SU-DHL-6 (cell line): ENCODE data around the gene ATP6V1G2.

ENCODE experiments used
- H2AFZ ChIP-seq: fragments of 200-600 bp; sonication (generic); 2 replicates; pipeline ENCODE4 v1.6.1; 2014; ENCODE audit warnings: low read depth, mild to moderate bottlenecking, moderate library complexity, mixed read lengths, antibody characterized with exemption, low read length; ENCODE audit not compliant: severe bottlenecking
- H3F3A ChIP-seq: fragments of 200-600 bp; shearing (Covaris generic); 2 replicates; pipeline ENCODE4 v1.6.0; 2016; ENCODE audit warnings: antibody characterized with exemption, mild to moderate bottlenecking; ENCODE audit not compliant: insufficient read depth
- H3K27ac ChIP-seq: fragments of 200-600 bp; sonication (generic); 2 replicates; pipeline ENCODE4 v1.5.1; 2016; ENCODE audit warnings: low read depth, mild to moderate bottlenecking, low read length, moderate library complexity, mixed read lengths
- H3K27me3 ChIP-seq: fragments of 200-600 bp; sonication (generic), shearing (Covaris generic); 2 replicates; pipeline ENCODE4 v1.6.0; 2014; ENCODE audit warnings: mild to moderate bottlenecking, low read length
- H3K36me3 ChIP-seq: fragments of 200-600 bp; sonication (generic); 2 replicates; pipeline ENCODE4 v1.6.1; 2014; ENCODE audit warnings: mild to moderate bottlenecking, low read length, mixed read lengths
- H3K4me2 ChIP-seq: fragments of 300-600, 200-600 bp; shearing (Covaris generic), sonication (generic); 2 replicates; pipeline ENCODE4 v1.6.0; 2014; ENCODE audit warnings: low read length, low read depth, mild to moderate bottlenecking; ENCODE audit not compliant: poor library complexity, severe bottlenecking
- H3K4me3 ChIP-seq: fragments of 200-600 bp; sonication (generic); 2 replicates; pipeline ENCODE4 v1.5.1; 2014; ENCODE audit warnings: antibody characterized with exemption, low read length, mild to moderate bottlenecking, mixed read lengths; ENCODE audit not compliant: insufficient read depth, poor library complexity, severe bottlenecking
- H3K79me2 ChIP-seq: fragments of 200-600 bp; sonication (generic); 2 replicates; pipeline ENCODE4 v1.6.1; 2014; ENCODE audit warnings: mild to moderate bottlenecking, low read length, moderate library complexity; ENCODE audit not compliant: insufficient read depth
- H3K9ac ChIP-seq: fragments of 200-600 bp; sonication (generic); 2 replicates; pipeline ENCODE4 v1.7.0; 2014; ENCODE audit warnings: mild to moderate bottlenecking, low read length
- H3K9me2 ChIP-seq: fragments of 200-600 bp; sonication (generic); replicated peaks from 2 replicates; pipeline ENCODE4 v1.6.1; 2014; ENCODE audit warnings: low read length; ENCODE audit not compliant: insufficient read depth
- H3K9me3 ChIP-seq: fragments of 200-600 bp; sonication (generic); 2 replicates; pipeline ENCODE4 v1.6.1; 2014; ENCODE audit warnings: low read length, mixed read lengths; ENCODE audit not compliant: insufficient read depth
- H4K20me1 ChIP-seq: fragments of 200-600 bp; sonication (generic); 2 replicates; pipeline ENCODE4 v1.6.1; 2014; ENCODE audit warnings: low read depth, mild to moderate bottlenecking, antibody characterized with exemption, low read length, moderate library complexity, mixed read lengths
- CTCF ChIP-seq: fragments of 200-600 bp; sonication (generic); IDR thresholded peaks from one replicate; pipeline ENCODE4 v1.5.1; 2017; ENCODE audit warnings: antibody characterized with exemption, mild to moderate bottlenecking, low read length, moderate library complexity; ENCODE audit not compliant: insufficient read depth, poor library complexity, severe bottlenecking
- EZH2phosphoT487 ChIP-seq: fragments of 200-600 bp; sonication (generic), shearing (Covaris generic); conservative IDR thresholded peaks from 2 replicates; pipeline ENCODE4 v1.6.1; 2018; ENCODE audit warnings: mild to moderate bottlenecking, antibody characterized with exemption, low read length, moderate library complexity, mixed read lengths

ATP6V1G2 gene

GRCh38 chr6:31569861-31570536 is 23.6 kb upstream of the ATP6V1G2 start:
- Histone ChIP-seq H3K79me2 (peaks cover 56% of the 10 kb centered on the region), H3K4me2 (peak overlapping the region; percentile 86), H3K27me3 (no peaks in the 10 kb centered on the region), H2AFZ (no peak overlapping the region), H3K9me2 (no peaks in the 10 kb centered on the region), H3K9me3 (no peaks in the 10 kb centered on the region), H3K36me3 (no peaks in the 10 kb centered on the region), H3F3A (peaks cover 72% of the 10 kb centered on the region), H3K9ac (peak overlapping the region; percentile 84), H3K27ac (peak overlapping the region; percentile 92), H4K20me1 (no peaks in the 10 kb centered on the region), H3K4me3 (peak overlapping the region; percentile 63)
- no peak for TF ChIP-seq CTCF
- TF ChIP-seq EZH2phosphoT487: no peak

GRCh38 chr6:31568537-31568961 is 22.1 kb upstream of the ATP6V1G2 start:
- H3K36me3 ChIP-seq: no peaks in the 10 kb centered on the region
- no peaks in the 10 kb centered on the region for H4K20me1 ChIP-seq
- no peaks in the 10 kb centered on the region for H3K27me3 ChIP-seq
- H3K4me3 ChIP-seq: peak overlapping the region; percentile 63
- no peaks in the 10 kb centered on the region for H3K9me3 ChIP-seq
- H3F3A ChIP-seq: peaks cover 66% of the 10 kb centered on the region
- H2AFZ ChIP-seq: no peak overlapping the region
- H3K9ac ChIP-seq: peak overlapping the region; percentile 84
- TF ChIP-seq CTCF: no peak
- TF ChIP-seq EZH2phosphoT487: no peak
- H3K79me2 ChIP-seq: peaks cover 54% of the 10 kb centered on the region
- peak overlapping the region; percentile 86 for H3K4me2 ChIP-seq
- H3K9me2 ChIP-seq: no peaks in the 10 kb centered on the region
- peak overlapping the region; percentile 92 for H3K27ac ChIP-seq

GRCh38 chr6:31567531-31568370 is 21.3 kb upstream of the ATP6V1G2 start:
- no peak for TF ChIP-seq EZH2phosphoT487
- TF ChIP-seq CTCF: no peak
- Histone ChIP-seq H3K27ac (peak overlapping the region; percentile 92), H3K9ac (peak overlapping the region; percentile 84)

More at GRCh38 chr6:31567531-31568370, 21.3 kb upstream of the ATP6V1G2 start:
- Histone ChIP-seq H3K9me3 (no peaks in the 10 kb centered on the region), H3K79me2 (peaks cover 51% of the 10 kb centered on the region), H3K36me3 (no peaks in the 10 kb centered on the region), H4K20me1 (no peaks in the 10 kb centered on the region), H3F3A (peaks cover 72% of the 10 kb centered on the region), H3K4me3 (no peak overlapping the region), H2AFZ (no peak overlapping the region), H3K4me2 (peak overlapping the region; percentile 86), H3K27me3 (no peaks in the 10 kb centered on the region), H3K9me2 (no peaks in the 10 kb centered on the region)
